ENCODE data around the gene MTA1.

Gene MTA1

DNA sequence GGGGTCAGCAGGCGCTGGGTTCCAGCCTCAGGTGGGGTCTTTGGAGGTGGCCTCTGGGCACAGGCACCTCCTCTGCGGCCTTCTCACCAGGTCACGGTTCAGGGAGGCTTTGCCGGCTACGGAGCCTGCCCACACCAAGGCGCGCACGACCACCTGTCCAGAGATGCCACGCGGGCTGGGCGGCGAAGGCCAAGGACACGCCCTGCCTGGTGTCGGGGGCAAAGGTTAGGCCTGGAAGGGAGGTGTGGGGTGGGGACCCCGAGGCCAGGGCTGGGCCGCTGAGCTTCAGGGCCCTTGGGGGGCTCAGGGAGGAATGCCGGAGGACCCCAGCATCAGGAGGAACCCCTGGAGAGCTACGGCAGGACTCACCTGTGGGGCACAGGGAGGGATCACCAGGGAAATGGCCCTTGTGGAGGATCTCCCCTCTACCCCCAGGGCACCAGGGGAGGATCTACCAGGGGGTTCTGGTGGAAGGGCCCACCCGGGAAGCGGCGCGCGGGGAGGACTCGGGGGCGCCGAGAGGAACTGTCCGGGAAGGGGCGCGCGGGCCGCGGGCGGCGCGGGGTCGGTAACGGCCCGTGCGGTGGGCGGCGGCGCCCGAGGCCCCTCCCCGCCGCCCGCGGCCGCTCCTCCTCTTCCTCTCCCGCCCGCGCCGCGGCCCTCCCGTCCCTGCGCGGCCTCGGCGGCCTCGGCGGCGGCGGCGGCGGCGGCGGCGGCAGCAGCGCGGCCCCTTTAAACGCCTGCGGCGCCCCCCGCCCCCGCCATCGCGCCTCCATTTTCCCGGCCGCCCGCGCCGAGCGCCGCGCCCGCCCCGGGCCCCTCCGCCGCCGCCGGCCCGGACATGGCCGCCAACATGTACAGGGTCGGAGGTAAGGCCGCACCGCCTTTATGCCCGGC, at the start of gene MTA1:
MTA1 (plus strand) TSS at position 633 of the 897 bp plus-strand sequence; CDS start at position 842, 209 bp downstream.
- DNase-seq, result peak; percentile 40

DNA sequence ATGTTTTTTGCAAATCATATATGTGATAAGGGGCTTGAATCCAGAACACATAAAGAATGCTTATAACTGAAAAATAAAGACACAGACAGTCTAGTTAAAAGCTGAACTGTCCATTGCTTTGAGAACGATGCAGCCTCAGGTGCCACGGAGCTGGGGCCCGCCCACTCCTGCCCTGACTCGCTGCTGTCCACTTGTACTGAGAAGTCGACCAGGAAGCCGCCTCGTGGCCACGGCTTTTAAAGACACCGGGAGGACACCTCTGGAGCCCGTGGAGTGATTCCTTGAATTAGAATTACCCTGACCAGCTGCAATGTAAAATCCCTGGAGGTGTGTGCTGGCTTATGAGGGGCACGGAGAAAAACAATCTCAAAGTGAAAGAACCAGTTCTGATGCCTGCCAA, 45.2 kb upstream of the MTA1 start:
- DNase-seq, result no peak

DNA sequence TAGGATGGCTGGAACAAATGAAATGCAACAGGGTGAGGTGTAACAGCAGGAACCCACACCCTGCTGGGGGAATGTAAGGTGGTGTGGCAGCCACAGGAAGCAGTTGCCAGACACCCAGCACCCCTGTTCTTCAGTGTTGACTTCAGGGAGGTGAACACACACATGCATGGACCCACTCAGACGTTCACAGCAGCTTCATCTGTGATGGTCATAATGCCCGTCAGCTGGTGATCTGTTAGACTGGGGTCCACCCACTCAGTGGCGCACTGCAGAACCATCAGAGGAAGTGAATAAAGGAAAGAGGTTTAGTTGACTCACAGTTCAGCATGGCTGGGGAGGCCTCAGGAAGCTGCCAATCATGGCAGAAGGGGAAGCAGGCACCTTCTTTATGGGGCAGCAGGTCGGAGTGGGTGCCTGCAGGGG, 44.0 kb upstream of the MTA1 start:
- peak; percentile 11 for DNase-seq

DNA sequence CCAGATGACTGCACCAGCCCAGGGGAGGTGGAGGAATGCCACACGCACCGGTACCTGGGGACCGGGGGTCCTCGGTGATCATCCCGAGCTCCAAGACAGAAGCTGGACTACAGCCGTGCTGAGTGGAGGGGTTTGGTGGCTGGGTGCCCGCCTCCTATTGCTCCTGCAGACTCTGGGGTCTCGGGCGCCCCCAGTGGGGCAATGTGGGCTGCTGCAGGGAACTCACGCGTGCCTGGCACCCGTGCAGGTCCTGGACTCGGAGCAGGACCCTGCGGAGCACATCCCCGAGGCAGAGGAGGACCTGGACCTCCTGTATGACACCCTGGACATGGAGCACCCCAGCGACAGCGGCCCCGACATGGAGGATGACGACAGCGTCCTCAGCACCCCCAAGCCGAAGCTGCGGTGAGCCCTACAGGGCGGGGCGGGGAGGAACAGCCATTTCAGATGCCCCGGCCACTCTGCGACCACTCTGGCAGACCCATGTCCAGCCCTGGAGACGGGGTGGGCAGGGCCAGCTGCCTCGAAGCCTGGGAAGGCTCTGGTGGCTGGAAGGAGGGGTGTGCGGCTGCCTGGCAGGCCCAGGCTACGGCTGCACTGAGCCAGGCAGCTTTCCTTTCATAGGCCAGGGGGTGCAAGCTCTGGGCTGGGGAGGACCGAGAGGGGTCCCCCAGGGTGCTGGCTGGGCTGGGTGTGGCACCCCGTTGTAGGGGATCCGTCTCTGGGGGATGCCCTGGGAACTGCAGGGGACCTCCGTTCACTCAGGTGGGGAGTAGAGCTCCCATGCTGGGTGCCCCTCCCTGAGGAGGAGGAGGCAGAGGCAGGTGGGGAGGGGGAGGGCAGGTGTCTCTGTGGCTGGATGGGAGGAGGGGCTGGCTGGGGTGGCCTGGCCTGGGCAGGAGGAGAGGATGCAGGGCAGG, 42.8 kb upstream of the MTA1 start:
- no peak for DNase-seq

DNA sequence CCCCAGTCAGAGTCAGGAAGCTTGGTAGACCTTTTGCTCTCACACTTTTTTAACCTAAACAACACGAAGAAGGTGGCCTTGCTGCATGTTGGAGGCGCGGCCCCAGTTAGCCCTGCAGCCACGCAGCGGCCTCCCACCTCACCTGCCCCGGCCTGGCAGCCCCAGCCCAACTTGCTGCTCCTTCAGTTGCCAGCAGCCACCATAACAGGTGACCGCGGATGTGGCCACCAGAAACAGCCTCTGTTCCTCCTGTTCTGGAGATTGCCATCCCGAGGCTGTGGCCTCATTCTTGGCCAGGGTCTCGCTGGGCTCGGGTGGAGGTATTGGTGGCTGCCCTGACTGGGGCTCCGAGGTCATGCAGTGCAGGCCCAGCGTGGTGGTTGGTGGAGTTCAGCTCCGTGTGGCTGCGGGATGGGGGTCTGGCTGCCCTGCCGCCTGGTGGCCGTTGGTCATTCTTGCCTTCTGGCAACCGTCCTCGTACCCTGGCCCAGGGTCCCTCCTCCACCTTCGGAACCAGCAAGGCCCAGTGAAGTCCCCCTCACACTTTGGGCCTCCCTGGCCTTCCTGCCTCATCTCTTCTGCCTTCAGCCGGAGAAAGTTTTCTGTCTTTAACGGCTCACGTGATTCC, 42.0 kb upstream of the MTA1 start:
- no peak for DNase-seq

DNA sequence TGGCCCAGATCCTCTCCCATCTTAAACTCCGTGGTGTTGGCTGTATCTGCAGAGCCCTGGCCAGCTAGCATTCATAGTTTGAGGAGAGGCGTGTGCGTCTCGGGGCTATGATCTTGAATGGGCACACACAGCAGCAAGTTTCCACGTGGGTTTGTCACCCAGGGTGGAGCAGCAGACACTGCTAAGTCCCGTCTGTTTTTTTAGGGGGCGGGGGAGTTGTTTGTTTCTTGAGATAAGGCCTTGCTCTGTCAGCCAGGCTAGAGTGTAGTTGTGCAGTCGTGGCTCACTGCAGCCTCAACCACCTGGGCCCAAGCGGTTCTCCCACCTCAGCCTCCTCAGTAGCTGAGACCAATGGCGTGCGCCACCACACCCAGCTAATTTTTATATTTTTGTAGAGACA, 41.4 kb upstream of the MTA1 start:
- DNase-seq, result peak; percentile 76

DNA sequence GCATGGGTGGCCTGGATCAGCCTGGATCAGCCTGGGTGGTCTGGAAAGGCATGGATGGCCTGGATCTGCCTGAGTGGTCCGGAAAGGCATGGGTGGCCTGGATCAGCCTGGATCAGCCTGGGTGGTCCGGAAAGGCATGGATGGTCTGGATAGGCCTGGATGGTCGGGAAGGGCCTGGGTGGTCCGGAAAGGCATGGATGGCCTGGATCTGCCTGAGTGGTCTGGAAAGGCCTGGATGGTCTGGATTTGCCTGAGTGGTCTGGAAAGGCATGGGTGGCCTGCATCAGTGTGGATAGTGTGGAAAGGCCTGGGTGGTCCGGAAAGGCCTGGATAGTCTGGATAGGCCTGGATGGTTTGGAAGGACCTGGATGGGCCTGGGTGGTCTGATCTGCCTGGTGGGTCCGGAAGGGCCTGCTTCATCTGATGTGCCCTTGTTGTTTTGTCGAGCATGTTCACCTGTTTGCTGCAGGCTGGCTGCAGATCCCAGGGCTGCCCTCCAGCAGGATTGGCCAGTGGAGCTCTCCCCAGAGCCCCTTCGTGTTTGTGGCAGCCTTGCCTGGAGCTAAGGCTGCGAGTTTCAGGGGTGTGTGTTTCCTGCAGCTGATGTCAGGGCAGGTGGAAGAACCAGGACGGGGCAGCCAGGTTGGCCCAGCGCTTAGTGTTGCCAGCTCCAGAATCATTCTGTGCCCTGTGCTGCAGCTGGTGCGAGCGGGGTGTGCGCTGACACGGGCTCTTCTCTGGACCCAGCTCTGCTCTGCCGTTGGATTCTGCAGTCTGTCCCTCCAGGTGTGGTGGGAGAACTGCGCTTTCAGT, 40.5 kb upstream of the MTA1 start:
- DNase-seq, result no peak

DNA sequence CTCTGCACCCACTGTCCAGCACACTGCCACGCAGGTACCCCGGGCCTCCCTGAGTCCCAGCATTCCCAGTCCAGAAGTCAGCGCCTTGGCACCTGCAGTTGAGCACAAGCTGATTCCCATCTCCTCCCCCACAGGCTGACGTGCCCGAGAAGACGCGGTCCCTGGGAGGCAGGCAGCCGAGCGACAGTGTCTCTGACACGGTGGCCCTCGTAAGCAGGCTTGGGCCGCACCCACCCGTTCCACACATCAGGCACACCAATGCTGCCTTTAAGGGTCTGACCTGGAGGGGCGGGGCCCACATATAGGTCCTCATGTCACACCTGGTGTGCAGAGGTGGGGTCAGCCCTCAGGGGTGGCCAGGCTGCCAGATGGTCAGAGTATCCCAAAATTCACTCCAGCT, 39.7 kb upstream of the MTA1 start:
- no peak for DNase-seq

DNA sequence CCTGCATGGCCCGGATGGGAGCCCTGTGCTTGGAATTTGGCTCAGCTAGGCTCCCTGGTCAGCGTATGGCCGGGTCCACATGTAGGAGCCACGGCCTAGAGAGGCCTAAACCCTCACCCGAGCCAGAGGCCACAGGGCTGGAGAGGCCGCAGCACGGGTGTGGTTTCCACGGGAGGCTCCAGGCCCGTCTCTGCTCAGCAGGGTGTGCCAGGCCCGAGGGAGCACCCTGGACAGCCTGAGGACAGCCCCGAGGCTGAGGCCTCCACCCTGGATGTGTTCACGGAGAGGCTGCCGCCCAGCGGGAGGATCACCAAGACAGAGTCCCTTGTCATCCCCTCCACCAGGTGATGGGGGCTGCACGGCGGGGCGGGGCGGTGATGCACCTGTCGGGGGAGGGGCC, 38.9 kb upstream of the MTA1 start:
- no peak for DNase-seq

DNA sequence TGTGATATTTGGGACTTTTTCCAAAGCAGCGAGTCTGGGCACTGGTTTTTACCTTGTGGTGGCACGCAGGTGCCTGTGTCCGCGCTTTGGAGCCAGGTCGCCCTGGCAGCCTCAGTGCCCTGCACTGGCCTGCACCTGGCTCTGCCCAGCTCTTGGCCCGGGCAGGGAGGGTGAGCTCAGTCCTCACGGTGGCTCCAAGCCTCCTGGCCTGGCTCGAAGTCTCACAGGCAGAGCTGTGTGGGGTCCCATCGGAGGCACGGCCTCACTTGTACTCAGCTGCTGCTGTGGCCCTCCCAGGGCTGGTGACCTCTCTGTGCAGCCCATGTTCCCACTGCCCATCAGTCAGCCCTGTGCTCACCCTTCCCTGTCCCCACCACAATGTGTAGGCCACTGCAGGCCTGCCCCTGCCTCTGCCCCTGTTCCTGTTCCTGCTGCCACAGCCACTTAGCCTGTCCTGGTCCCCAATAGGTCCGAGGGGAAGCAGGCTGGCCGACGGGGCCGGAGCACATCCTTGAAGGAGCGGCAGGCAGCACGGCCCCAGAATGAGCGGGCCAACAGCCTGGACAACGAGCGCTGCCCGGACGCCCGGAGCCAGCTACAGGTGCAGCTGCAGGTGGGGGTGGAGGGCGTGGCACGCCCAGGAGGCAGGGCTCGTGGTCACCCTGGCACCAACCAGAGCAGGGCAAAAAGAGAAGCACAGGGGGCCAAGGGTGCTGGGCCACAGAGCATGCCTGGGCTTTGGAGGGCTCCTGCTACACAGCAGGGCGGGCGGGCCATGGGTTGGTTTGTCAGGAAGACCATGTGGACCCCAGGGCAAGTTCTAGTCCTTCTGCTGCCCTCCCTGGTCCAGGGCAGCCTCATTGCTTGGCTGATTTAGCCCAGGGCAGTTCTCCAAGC, 37.9 kb upstream of the MTA1 start:
- no peak for DNase-seq

DNA sequence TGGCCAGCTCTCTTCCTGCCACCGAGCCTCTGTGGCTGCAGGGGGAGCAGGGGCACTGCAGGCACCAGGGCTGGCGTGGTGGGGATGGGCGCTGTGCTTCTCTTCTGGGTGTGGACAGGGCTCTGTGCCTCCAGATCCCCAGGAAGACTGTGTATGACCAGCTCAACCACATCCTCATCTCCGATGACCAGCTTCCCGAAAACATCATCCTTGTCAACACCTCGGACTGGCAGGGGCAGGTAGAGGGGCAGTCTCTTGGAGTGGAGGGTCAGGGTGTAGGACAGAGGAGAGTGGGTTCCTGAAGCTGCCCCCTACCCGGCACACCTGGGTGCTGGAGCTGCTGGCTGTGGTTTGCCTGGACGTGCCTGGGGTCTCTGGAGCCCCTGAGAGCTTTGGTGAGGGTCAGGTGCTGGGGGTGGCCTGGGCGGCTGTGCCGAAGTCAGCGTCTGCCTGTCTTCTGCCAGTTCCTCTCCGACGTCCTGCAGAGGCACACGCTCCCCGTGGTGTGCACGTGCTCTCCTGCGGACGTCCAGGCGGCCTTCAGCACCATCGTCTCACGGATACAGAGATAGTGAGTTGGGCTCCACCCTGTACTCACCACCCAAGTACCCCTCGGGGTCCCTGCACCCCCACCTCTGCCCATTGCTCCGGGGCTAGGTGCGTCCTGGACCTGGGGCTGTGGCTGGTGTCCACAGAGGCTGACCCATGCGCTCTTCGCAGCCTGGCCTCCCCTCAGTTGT, 37.1 kb upstream of the MTA1 start:
- no peak for DNase-seq

DNA sequence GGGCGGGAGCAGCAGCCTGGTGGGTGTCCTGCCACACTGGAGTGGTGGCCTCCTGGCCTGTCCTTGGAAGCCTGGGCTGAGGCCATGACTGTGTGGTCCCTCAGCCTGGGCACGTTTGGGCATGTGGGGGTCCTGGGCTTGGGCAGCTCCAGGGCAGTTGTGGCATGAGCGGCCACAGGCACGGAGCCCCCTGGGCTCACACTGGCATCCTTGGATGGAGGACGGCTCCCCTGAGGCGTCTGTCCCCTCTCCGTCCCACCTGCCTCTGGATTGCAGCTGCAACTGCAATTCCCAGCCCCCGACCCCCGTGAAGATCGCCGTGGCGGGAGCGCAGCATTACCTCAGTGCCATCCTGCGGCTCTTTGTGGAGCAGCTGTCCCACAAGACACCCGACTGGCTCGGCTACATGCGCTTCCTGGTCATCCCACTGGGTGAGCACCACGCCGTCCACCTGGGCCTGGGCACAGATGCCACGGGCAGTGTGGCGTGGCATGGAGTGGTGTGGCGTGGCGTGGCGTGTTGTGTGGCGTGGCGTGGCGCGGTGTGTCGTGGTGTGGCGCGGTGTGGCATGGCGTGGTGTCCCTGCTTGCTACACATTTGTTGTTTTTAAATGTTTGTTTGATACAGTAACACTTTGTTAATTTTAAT, 36.4 kb upstream of the MTA1 start:
- DNase-seq, result no peak

DNA sequence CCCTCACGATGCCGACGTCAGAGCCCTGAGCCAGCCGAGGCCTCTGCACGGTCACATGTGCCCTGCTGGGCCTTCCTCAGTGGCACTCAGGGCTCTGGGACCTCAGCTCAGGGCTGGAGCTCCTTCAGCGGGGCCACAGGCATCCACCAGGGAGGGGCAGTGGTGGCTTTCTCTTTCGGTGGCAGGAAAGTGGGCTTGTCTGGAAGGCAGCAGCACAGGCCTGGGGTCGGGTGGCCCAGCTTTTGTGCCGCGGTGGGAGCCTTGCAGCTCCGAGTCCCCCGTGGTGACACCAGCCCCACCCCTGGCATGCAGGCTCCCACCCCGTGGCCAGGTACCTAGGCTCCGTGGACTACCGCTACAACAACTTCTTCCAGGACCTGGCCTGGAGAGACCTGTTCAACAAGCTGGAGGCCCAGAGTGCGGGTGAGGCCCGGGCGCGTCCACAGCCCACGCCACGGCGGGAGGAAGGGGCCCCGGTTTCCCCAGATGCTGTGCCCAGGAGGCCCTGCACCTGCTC, 35.5 kb upstream of the MTA1 start:
- no peak for DNase-seq

DNA sequence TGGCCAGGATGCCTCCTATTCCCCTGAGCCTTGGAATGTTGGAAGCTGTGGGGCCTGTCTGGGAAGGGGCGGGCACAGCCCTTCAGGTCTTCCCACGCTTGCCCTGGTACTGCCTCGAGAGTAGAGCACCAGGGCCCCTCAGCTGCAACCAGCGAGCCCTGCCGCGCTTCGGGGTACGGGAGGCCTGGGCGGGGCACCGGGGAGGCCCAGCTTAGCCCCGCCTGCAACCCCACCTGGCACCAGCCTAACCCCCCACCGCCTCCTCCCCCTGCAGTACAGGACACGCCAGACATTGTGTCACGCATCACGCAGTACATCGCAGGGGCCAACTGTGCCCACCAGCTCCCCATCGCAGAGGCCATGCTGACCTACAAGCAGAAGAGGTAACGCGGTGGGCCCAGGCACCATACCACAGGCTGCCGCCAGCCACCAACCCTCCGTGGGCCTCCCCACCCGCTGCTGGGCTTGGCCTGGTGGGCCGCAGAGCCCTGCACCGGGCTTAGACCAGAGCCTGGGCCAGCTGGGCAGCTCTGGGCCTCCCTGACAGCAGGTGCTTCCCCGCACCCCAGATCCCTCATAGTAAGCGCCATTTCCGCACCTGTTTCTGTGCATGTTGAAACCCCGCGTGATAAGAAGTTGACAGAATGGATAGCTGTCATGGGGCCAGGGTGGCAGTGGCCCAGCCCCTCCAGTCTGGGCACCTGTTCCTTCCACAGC, 34.9 kb upstream of the MTA1 start:
- no peak for DNase-seq

DNA sequence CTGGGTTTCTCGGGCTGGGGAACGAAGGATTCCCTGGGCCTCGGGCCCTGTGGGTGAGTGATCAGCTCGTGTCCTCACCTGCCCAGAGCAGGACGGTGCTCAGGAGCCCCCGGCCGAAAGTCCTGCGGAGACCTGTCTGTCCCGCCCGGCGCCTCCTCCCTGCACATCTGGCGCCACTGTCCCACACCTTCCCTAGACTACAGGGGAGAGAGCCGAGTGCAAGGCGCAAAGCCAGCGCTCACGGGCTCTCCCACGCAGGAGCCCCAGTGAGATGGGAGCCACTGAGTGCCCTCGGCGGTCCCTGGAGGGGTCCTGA, 34.3 kb upstream of the MTA1 start:
- no peak for DNase-seq

DNA sequence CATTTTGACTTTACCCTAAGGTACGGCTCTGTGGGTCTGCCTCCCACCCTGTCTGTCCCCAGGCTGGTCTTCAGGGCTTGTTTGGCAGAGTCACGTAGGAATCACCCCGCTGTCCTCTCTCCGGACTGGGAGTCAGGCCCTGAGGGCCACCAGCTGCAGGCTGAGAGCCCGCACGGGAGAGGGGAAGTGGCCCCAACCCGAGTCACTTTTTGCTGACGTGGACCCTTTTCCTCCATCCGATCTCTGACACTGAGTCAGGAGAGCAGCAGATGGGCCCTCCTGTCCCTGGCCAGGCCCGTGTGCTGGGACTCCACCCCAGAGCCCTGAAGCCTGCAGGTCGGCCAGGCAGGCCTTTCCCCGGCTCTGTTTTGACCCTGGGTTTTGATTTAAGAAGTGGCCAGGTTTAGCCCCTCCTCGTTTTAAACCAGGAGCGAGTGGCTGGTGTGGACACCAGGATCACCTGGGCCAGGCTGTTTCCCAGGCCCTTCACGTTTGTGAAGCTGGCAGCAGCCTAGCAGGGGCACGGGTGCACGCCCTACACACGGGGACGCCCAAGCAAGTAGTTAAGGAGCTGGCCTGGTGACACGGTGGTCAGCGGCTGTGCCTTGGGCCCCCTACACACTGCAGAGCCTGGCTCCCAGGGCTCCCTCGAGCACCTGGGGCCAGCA, 33.8 kb upstream of the MTA1 start:
- DNase-seq, result no peak

DNA sequence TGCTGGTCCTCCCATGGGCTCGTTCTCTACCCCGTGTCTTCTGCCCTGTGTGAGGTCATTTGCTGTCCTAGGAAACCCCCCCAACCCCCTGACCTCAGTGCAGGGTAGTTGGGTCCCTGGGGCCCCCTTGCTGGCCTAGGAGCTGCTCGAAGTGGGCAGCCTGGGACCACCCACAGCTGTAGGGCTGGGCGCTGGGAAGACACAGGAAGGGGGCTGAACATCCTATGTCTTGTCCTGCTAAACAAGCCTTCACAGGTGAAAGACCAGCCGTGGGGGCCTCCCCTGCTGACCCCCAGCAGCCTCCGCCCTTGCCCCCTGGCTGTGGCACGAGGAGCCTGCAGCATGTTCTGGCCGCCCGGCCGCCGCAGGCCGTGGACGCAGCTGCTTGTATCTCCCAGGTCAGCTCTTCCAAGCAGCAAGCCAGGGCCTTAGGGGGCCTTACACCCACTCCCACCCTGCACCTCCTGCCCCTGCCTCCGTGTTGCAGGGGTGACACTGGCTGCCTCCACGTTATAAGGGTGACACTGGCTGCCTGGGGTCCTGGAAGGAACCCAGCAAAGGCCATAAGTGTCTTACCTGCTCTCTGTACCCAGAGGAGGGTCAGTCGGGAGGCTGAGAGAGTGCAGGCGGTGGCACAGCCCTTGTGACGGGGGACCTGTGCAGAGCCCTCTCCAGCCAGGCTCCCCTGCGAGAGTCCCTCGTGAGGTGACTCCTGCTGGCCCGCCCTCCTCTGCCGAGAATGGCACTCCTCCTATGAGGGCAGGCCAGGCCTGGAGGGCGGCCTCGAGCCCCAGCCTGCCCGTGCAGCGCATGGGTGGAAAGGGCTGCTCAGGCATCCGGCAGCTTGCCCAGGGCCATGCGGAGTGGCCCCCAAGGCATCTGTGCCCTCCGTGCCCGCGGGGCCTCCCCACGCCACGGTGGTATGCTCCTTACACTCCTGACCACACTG, 32.8 kb upstream of the MTA1 start:
- no peak for DNase-seq

DNA sequence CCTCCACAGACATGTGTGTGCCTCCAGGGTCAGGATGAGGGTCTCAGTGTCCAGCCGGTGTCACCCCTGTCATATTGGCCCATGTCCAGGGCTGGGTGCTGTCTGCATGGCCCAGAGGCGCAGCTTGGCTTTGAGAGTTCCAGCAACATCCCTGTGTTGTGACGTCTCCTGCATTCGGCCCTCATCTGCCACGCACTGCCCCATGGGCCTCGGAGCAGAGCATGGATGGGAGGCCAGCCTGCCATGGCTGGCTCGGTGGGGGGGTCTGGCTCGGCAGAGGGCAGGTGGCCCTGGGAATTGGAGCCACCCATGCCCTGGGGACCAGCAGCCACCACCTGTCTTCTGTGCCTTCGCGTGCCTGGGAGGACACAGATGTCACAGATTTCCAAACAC, 32.1 kb upstream of the MTA1 start:
- DNase-seq, result no peak
